Natural killer cell (primary cell): ENCODE data around the gene MAN1C1. TPM values are rescaled to one million over a fixed set of nuclear protein-coding genes. Genes with fewer than 3 reads are reported as not detected.

Source experiments
- ATAC-seq, 3 donors: fragments of 150-1000 bp in 2 of 3; fragments of 200-7000 bp in 1 of 3; cut with Tn5 transposase; 1 replicate in 1 of 3; 2 replicates in 2 of 3; pipeline ENCODE4 v1.10.0; 2021; ENCODE audit warnings: mild to moderate bottlenecking in 2 of 3, moderate library complexity in 2 of 3
- DNase-seq, 2 donors: peaks; one replicate each; pipeline versions ENCODE4 v3.0.0 to v3.0.0-alpha.2; 2013 to 2021; ENCODE audit warnings: mixed read lengths in 1 of 2
- H3K27ac ChIP-seq: one replicate; pipeline ENCODE4 v1.5.1; 2013; ENCODE audit warnings: mild to moderate bottlenecking, low read length
- H3K27me3 ChIP-seq: one replicate; pipeline ENCODE4 v1.6.1; 2013; ENCODE audit warnings: low read length; ENCODE audit not compliant: control insufficient read depth, insufficient read depth
- H3K36me3 ChIP-seq: one replicate; pipeline ENCODE4 v1.6.1; 2013; ENCODE audit warnings: low read length; ENCODE audit not compliant: control insufficient read depth, insufficient read depth
- H3K4me1 ChIP-seq: one replicate; pipeline ENCODE4 v1.6.1; 2013; ENCODE audit warnings: low read length; ENCODE audit not compliant: control insufficient read depth, insufficient read depth
- H3K4me3 ChIP-seq: one replicate; pipeline ENCODE4 v1.5.1; 2013; ENCODE audit warnings: low read length
- H3K9me3 ChIP-seq: one replicate; pipeline ENCODE4 v1.6.1; 2013; ENCODE audit warnings: low read length; ENCODE audit not compliant: control insufficient read depth, insufficient read depth
- H3K27ac Mint-ChIP-seq, 2 donors: one replicate each; pipeline ENCODE4 v1.8.0; 2022; ENCODE audit warnings: mild to moderate bottlenecking in 2 of 2, mixed read lengths in 2 of 2, moderate library complexity in 1 of 2
- H3K27me3 Mint-ChIP-seq, 2 donors: one replicate each; pipeline ENCODE4 v1.8.0; 2022; ENCODE audit warnings: low read depth in 2 of 2, mixed read lengths in 2 of 2
- H3K36me3 Mint-ChIP-seq: one replicate; pipeline ENCODE4 v1.8.0; 2022; ENCODE audit warnings: mixed read lengths
- H3K4me1 Mint-ChIP-seq, 2 donors: one replicate each; pipeline ENCODE4 v1.8.0; 2022; ENCODE audit warnings: mixed read lengths in 2 of 2
- H3K4me3 Mint-ChIP-seq: one replicate; pipeline ENCODE4 v1.8.0; 2022; ENCODE audit warnings: mild to moderate bottlenecking, moderate library complexity, mixed read lengths
- H3K9me3 Mint-ChIP-seq, 2 donors: one replicate each; pipeline ENCODE4 v1.8.0; 2022; ENCODE audit warnings: mixed read lengths in 2 of 2
- WGBS: methylation state at CpG from one replicate; pipeline ENCODE4 v1.1.7; 2013; ENCODE audit warnings: missing lambda C conversion rate; ENCODE audit not compliant: insufficient coverage; 5-methylcytosine and 5-hydroxymethylcytosine counted together
- intact Hi-C: fragments of 100-400 bp; cut with micrococcal nuclease; formaldehyde crosslinking; loops from one replicate; pipeline ENCODE4 v1.14.2; 2022
- total RNA-seq, 4 donors: library from RNA; stranded (reverse); fragments of 120-200 nt in 1 of 4; gene quantifications; one replicate each; pipeline versions ENCODE4 v1.2.3 to v1.2.4, GENCODE V29; 2013 to 2022
- TF ChIP-seq, protein P1 (sequence below): fragments of 200-600 bp; IDR thresholded peaks from one replicate; pipeline ENCODE4 v1.8.0; 2022; ENCODE audit warnings: antibody characterized with exemption

Gene MAN1C1
- total RNA-seq, 3 donors from 2014 or later (not counting 1 experiment from before 2014, with no cell fraction given) = 3.6 to 7.5 (median 7.1) TPM

DNA sequence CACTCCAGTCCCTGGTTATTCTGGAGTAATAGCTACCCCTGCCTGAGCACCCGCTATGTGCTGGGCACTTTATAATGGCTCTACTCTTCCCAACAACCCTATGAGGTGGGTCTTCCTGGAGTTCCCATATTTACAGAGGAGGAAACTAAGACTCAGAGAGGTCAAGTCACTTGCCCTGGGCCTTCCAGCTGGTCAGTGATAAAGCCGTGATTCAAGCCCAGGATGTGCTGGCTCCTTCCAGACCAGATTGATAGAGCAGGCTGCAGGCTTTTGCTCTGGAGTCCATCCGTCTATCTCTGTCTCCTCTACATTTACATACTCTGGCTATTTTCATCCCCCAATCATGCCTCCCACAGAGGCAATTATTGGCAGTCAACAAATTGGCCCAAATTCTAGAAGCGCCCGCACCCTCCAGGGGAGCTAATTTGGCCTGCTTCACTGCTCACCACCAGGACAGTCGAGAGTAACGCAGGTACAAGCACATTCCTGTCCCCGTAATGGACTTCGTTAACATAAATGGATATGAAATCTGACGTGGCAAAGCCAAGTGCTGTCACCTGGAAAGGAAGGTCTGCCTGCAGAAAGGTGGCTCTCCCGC lies 143.6 kb downstream of the MAN1C1 start:
- ATAC-seq = no peak
- no peak overlapping the region for H3K4me3 Mint-ChIP-seq
- Histone ChIP-seq H3K27ac (no peak overlapping the region), H3K4me1 (no peaks in the 10 kb centered on the region), H3K36me3 (no peaks in the 10 kb centered on the region), H3K4me3 (no peak overlapping the region), H3K27me3 (no peaks in the 10 kb centered on the region), H3K9me3 (no peaks in the 10 kb centered on the region)
- H3K4me1 Mint-ChIP-seq = peaks cover 0 to 4% of the 10 kb centered on the region in 2 donors
- H3K36me3 Mint-ChIP-seq = no peaks in the 10 kb centered on the region
- H3K27ac Mint-ChIP-seq = no peak overlapping the region
- TF ChIP-seq, protein P1, sequence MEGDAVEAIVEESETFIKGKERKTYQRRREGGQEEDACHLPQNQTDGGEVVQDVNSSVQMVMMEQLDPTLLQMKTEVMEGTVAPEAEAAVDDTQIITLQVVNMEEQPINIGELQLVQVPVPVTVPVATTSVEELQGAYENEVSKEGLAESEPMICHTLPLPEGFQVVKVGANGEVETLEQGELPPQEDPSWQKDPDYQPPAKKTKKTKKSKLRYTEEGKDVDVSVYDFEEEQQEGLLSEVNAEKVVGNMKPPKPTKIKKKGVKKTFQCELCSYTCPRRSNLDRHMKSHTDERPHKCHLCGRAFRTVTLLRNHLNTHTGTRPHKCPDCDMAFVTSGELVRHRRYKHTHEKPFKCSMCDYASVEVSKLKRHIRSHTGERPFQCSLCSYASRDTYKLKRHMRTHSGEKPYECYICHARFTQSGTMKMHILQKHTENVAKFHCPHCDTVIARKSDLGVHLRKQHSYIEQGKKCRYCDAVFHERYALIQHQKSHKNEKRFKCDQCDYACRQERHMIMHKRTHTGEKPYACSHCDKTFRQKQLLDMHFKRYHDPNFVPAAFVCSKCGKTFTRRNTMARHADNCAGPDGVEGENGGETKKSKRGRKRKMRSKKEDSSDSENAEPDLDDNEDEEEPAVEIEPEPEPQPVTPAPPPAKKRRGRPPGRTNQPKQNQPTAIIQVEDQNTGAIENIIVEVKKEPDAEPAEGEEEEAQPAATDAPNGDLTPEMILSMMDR = no peak
- 93% methylated on average over 11 of the region's 11 CpGs for WGBS
- H3K27me3 Mint-ChIP-seq = no peaks in the 10 kb centered on the region
- intact Hi-C loops = no loop called here
- H3K9me3 Mint-ChIP-seq = no peaks in the 10 kb centered on the region
- DNase-seq = no peak

DNA sequence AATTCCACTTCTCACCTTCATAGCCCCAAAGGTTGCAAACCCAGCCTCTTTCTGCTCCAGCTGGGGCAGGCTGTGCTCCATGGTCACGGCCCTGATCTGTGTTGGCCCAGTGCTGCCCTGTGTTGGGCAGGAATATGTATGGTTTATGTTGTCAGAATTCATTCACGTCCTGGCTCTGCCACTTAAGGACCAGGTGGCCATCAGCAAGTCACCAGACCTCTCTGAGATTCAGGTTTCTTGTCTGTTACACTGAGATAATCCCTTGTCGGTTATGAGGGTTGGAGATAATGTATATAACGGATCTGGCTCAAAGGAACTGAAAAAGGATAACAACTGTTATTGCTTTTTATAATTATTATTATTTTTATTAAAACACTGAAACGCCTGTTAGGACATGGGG lies 144.3 kb downstream of the MAN1C1 start:
- TF ChIP-seq, protein P1 = no peak
- H3K27me3 ChIP-seq = no peaks in the 10 kb centered on the region
- no peaks in the 10 kb centered on the region for H3K27me3 Mint-ChIP-seq
- ATAC-seq (no peak), DNase-seq (no peak)
- H3K9me3 Mint-ChIP-seq = no peaks in the 10 kb centered on the region
- peaks cover 1% of the 10 kb centered on the region for H3K4me1 ChIP-seq
- no peak overlapping the region for H3K27ac ChIP-seq
- intact Hi-C loops = no loop called here
- H3K4me1 Mint-ChIP-seq = peaks cover 0 to 4% of the 10 kb centered on the region in 2 donors
- H3K36me3 ChIP-seq = no peaks in the 10 kb centered on the region
- no peak overlapping the region for H3K27ac Mint-ChIP-seq
- no peak overlapping the region for H3K4me3 ChIP-seq
- 98% methylated on average over 3 of the region's 5 CpGs for WGBS
- no peaks in the 10 kb centered on the region for H3K36me3 Mint-ChIP-seq
- H3K9me3 ChIP-seq = no peaks in the 10 kb centered on the region
- no peak overlapping the region for H3K4me3 Mint-ChIP-seq

DNA sequence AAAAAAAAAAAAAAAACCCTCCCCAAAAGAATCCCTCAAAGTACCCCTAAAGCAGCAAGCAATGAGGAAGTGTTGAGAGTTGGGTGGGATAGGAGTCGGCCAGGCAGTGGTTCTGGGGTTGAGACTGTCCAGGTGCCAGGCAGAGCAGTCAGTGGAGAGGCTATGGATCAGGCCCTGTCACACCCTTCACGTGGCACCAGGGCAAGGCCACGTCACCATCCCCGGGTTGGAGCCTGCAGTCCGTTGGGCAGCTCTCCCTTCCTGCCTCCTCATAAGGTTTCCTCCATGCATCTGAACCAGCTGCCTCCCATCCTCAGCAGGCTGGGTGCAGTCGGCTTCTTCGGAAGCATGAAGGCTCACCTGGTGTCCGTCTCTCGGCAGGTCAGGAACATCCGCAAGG lies 146.9 kb downstream of the MAN1C1 start:
- peaks cover 10% of the 10 kb centered on the region for H3K4me1 ChIP-seq
- H3K27ac Mint-ChIP-seq = no peak overlapping the region
- no peak overlapping the region for H3K4me3 ChIP-seq
- no peaks in the 10 kb centered on the region for H3K27me3 Mint-ChIP-seq
- H3K9me3 Mint-ChIP-seq = no peaks in the 10 kb centered on the region
- 87% methylated on average over 10 of the region's 10 CpGs for WGBS
- H3K27ac ChIP-seq = no peak overlapping the region
- no peak overlapping the region for H3K4me3 Mint-ChIP-seq
- H3K9me3 ChIP-seq = no peaks in the 10 kb centered on the region
- H3K36me3 ChIP-seq = no peaks in the 10 kb centered on the region
- H3K4me1 Mint-ChIP-seq = peaks cover 0 to 5% of the 10 kb centered on the region in 2 donors
- no peaks in the 10 kb centered on the region for H3K27me3 ChIP-seq
- intact Hi-C loops = no loop called here
- ATAC-seq (no peak), DNase-seq (no peak)
- no peaks in the 10 kb centered on the region for H3K36me3 Mint-ChIP-seq
- TF ChIP-seq, protein P1 = no peak
